ENCODE measurements around the gene CMKLR1. TPM values are rescaled to one million over a fixed set of nuclear protein-coding genes. Genes with fewer than 3 reads are reported as not detected.

The CMKLR1 gene
- total and polyA plus RNA-seq, 9 of the 15 experiments (the other 6 are each of a cell fraction or from before 2014, with no cell fraction given): 0.11 to 1.4 (median 0.20) TPM

- TF ChIP-seq, protein P1, sequence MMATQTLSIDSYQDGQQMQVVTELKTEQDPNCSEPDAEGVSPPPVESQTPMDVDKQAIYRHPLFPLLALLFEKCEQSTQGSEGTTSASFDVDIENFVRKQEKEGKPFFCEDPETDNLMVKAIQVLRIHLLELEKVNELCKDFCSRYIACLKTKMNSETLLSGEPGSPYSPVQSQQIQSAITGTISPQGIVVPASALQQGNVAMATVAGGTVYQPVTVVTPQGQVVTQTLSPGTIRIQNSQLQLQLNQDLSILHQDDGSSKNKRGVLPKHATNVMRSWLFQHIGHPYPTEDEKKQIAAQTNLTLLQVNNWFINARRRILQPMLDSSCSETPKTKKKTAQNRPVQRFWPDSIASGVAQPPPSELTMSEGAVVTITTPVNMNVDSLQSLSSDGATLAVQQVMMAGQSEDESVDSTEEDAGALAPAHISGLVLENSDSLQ (IDR thresholded peaks at IDR 0.05): no peak
- TF ChIP-seq SUPT5H (IDR thresholded peaks at IDR 0.05): no peak
- no peak for TF ChIP-seq ZNF785 (CRISPR knock-in tag; IDR thresholded peaks at IDR 0.05)
- no peak for TF ChIP-seq RUNX1 (IDR thresholded peaks at IDR 0.05; ENCODE audit: low read depth)
- no peak for TF ChIP-seq ZNF778 (CRISPR knock-in tag; IDR thresholded peaks at IDR 0.05)
- TF ChIP-seq CC2D1A (IDR thresholded peaks at IDR 0.05): no peak
Observed at GRCh38 chr12:108254517-108255251, 84.4 kb downstream of the CMKLR1 start (continued).

DNA sequence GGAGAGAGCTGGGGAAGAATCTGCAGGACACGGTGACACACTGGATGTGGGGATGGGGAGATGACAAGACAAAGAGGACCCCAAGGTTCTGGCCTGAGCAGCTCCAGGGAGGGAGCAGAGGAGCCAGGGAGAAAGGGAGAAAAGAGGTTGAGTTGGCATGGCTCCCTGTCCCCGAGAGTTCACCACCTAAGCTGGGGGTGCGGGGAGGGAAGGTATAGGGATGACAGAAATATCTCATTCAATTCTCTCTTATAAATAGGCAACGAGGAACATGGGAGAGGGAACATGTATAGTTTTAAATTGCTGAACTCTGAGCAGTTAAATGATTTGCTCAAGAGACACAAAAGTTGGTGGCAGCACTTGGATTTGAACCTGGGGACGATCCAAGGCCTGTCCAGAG, 85.1 kb downstream of the CMKLR1 start:
- intact Hi-C loops (cut with micrococcal nuclease) (no loop called here), in situ Hi-C loops (cut with MboI) (no loop called here)
- Histone ChIP-seq H3K79me2 (ENCODE audit: control insufficient read depth, insufficient read depth, low read length) (no peaks in the 10 kb centered on the region), H3K9me1 (ENCODE audit: control insufficient read depth, insufficient read depth, low read length) (no peaks in the 10 kb centered on the region), H4K20me1 (replicated peaks; ENCODE audit: control insufficient read depth, insufficient read depth, low read length) (no peaks in the 10 kb centered on the region; the same call in 1 of the 2 replicates), H3K4me1 (replicated peaks in 1 of 2; ENCODE audit: control insufficient read depth in 2 of 2, insufficient read depth in 2 of 2, low read length in 2 of 2) (no peaks in the 10 kb centered on the region), H3K9ac (ENCODE audit: insufficient read depth in 1 of 2, low read depth in 2 of 2, low read length in 2 of 2) (no peak overlapping the region), H2AFZ (ENCODE audit: low read depth, low read length) (no peak overlapping the region), H3K4me2 (ENCODE audit: insufficient read depth, low read length) (no peak overlapping the region), H3K36me3 (ENCODE audit: control insufficient read depth, insufficient read depth, low read length) (no peaks in the 10 kb centered on the region), H3K27me3 (ENCODE audit: control insufficient read depth in 2 of 2, insufficient read depth in 2 of 2, low read length in 2 of 2) (peaks cover 5 to 24% of the 10 kb centered on the region in 2 experiments; a peak in 4 of 5 replicates), H3K9me3 (replicated peaks; ENCODE audit: control insufficient read depth, insufficient read depth, low read depth, low read length) (no peaks in the 10 kb centered on the region), H3K27ac (ENCODE audit: extremely low read depth, low read depth, low read length) (no peak overlapping the region), H3K4me3 (no peak overlapping the region)
- ChIA-PET CTCF (ENCODE audit: low intra/inter-chr PET ratio) (no interaction called here), POLR2A (no interaction called here)
- FAIRE-seq: no peak
- no peak for DNase-seq (ENCODE audit: extremely low read depth in 1 of 4, low spot score in 3 of 4)
- 0% methylated on average over 5 of the region's 5 CpGs for WGBS (ENCODE audit: insufficient coverage, low coverage, missing lambda C conversion rate)
- no peak for ATAC-seq
- no TSS peak for BruUV-seq (replicated peaks)
- TF ChIP-seq ZNF584 (CRISPR knock-in tag; IDR thresholded peaks at IDR 0.05; ENCODE audit: low read depth): no peak
- no peak for TF ChIP-seq POLR2AphosphoS5 (IDR thresholded peaks at IDR 0.05; ENCODE audit: control insufficient read depth, insufficient read depth, low read depth, low read length)
- TF ChIP-seq NBN (IDR thresholded peaks at IDR 0.05; ENCODE audit: low read depth): no peak
- TF ChIP-seq U2AF2 (optimal IDR thresholded peaks at IDR 0.05; ENCODE audit: low read depth, low read length): no peak
- no peak for TF ChIP-seq ZNF143 (CRISPR knock-in tag; IDR thresholded peaks at IDR 0.05)
- TF ChIP-seq CGGBP1 (CRISPR knock-in tag; IDR thresholded peaks at IDR 0.05): no peak
- no peak for TF ChIP-seq ZNF239 (CRISPR knock-in tag; IDR thresholded peaks at IDR 0.05)
- no peak for TF ChIP-seq EHMT2 (IDR thresholded peaks at IDR 0.05)
- TF ChIP-seq NCOA1 (IDR thresholded peaks at IDR 0.05; ENCODE audit: low read depth): no peak
- no peak for TF ChIP-seq ZNF282 (CRISPR knock-in tag; IDR thresholded peaks at IDR 0.05)
- TF ChIP-seq ZNF395 (CRISPR knock-in tag; IDR thresholded peaks at IDR 0.05): no peak
- no peak for TF ChIP-seq CSDE1 (IDR thresholded peaks at IDR 0.05)
- TF ChIP-seq HSF4 (CRISPR knock-in tag; IDR thresholded peaks at IDR 0.05; ENCODE audit: borderline replicate concordance): no peak
- TF ChIP-seq KDM4B (IDR thresholded peaks at IDR 0.05; ENCODE audit: borderline replicate concordance in 2 of 2, low read depth in 1 of 2): no peak
- no peak for TF ChIP-seq THRAP3 (IDR thresholded peaks at IDR 0.05; ENCODE audit: borderline replicate concordance)
- no peak for TF ChIP-seq GTF2A2 (tag; IDR thresholded peaks at IDR 0.05)

Measured in K562 (cell line).